ENCODE measurements around the gene ADGRA1.

ADGRA1 gene

GRCh38 chr10:133090101-133090500, 2.4 kb downstream of the ADGRA1 start:
- Histone ChIP-seq H3K9ac (ENCODE audit: low read length) (no peak overlapping the region), H3K9me3 (ENCODE audit: control insufficient read depth, low read length) (no peaks in the 10 kb centered on the region), H3K4me3 (ENCODE audit: insufficient read depth in 1 of 2, low read depth in 1 of 2, low read length in 2 of 2) (no peak overlapping the region), H3K14ac (ENCODE audit: low read length in 2 of 2) (no peak overlapping the region), H3K4me1 (ENCODE audit: control insufficient read depth, insufficient read depth, low read depth, low read length) (peaks cover 9% of the 10 kb centered on the region), H3K23ac (ENCODE audit: low read length in 2 of 2) (no peak overlapping the region), H3K4ac (ENCODE audit: low read depth in 1 of 2, low read length in 2 of 2) (no peak overlapping the region), H4K8ac (ENCODE audit: low read length) (no peak overlapping the region), H4K91ac (ENCODE audit: low read length) (no peak overlapping the region), H2AK5ac (ENCODE audit: low read length, severe bottlenecking) (no peak overlapping the region), H2BK12ac (ENCODE audit: low read length in 2 of 2) (no peak overlapping the region), H3K4me2 (ENCODE audit: low read length, poor library complexity, severe bottlenecking) (no peak overlapping the region), H3K79me1 (replicated peaks; ENCODE audit: low read length, poor library complexity, severe bottlenecking) (no peaks in the 10 kb centered on the region), H2BK5ac (ENCODE audit: low read depth, low read length, poor library complexity, severe bottlenecking) (no peak overlapping the region), H3K36me3 (ENCODE audit: control insufficient read depth in 1 of 2, insufficient read depth in 2 of 2, low read depth in 1 of 2, low read length in 2 of 2) (no peaks in the 10 kb centered on the region), H2AFZ (ENCODE audit: low read depth, low read length) (no peak overlapping the region), H2BK15ac (ENCODE audit: low read depth, poor library complexity, severe bottlenecking) (no peak overlapping the region), H3K27ac (ENCODE audit: low read length, poor library complexity, severe bottlenecking) (no peak overlapping the region), H2BK120ac (ENCODE audit: low read depth, low read length) (no peak overlapping the region), H3K27me3 (ENCODE audit: control insufficient read depth in 1 of 2, insufficient read depth in 1 of 2, low read length in 2 of 2) (peaks cover 49 to 80% of the 10 kb centered on the region in 2 experiments), H3K18ac (ENCODE audit: low read depth in 1 of 2, low read length in 2 of 2) (no peak overlapping the region)
- DNase-seq, result no peak
- 78% methylated on average over 13 of the region's 13 CpGs for WGBS

- Histone ChIP-seq H3K79me1 (replicated peaks; ENCODE audit: low read length, poor library complexity, severe bottlenecking) (no peaks in the 10 kb centered on the region), H3K23ac (ENCODE audit: low read length in 2 of 2) (no peak overlapping the region), H3K14ac (ENCODE audit: low read length in 2 of 2) (no peak overlapping the region), H2AFZ (ENCODE audit: low read depth, low read length) (no peak overlapping the region), H2BK15ac (ENCODE audit: low read depth, poor library complexity, severe bottlenecking) (no peak overlapping the region), H4K91ac (ENCODE audit: low read length) (no peak overlapping the region), H3K4ac (ENCODE audit: low read depth in 1 of 2, low read length in 2 of 2) (no peak overlapping the region), H3K36me3 (ENCODE audit: control insufficient read depth in 1 of 2, insufficient read depth in 2 of 2, low read depth in 1 of 2, low read length in 2 of 2) (no peaks in the 10 kb centered on the region), H3K4me1 (ENCODE audit: control insufficient read depth, insufficient read depth, low read depth, low read length) (peaks cover 9% of the 10 kb centered on the region), H2BK12ac (ENCODE audit: low read length in 2 of 2) (no peak overlapping the region), H4K8ac (ENCODE audit: low read length) (no peak overlapping the region), H2BK5ac (ENCODE audit: low read depth, low read length, poor library complexity, severe bottlenecking) (no peak overlapping the region), H2BK120ac (ENCODE audit: low read depth, low read length) (no peak overlapping the region), H3K18ac (ENCODE audit: low read depth in 1 of 2, low read length in 2 of 2) (no peak overlapping the region), H3K9me3 (ENCODE audit: control insufficient read depth, low read length) (no peaks in the 10 kb centered on the region), H3K27me3 (ENCODE audit: control insufficient read depth in 1 of 2, insufficient read depth in 1 of 2, low read length in 2 of 2) (peaks cover 49 to 79% of the 10 kb centered on the region in 2 experiments), H3K4me2 (ENCODE audit: low read length, poor library complexity, severe bottlenecking) (no peak overlapping the region), H3K4me3 (ENCODE audit: insufficient read depth in 1 of 2, low read depth in 1 of 2, low read length in 2 of 2) (no peak overlapping the region), H3K9ac (ENCODE audit: low read length) (no peak overlapping the region), H2AK5ac (ENCODE audit: low read length, severe bottlenecking) (no peak overlapping the region), H3K27ac (ENCODE audit: low read length, poor library complexity, severe bottlenecking) (no peak overlapping the region)
- no peak for DNase-seq
- 74% methylated on average over 7 of the region's 7 CpGs for WGBS
Observed at GRCh38 chr10:133090654-133091053, 2.9 kb downstream of the ADGRA1 start.

GRCh38 chr10:133091316-133091715, 3.6 kb downstream of the ADGRA1 start:
- Histone ChIP-seq H4K8ac (ENCODE audit: low read length) (no peak overlapping the region), H3K79me1 (replicated peaks; ENCODE audit: low read length, poor library complexity, severe bottlenecking) (no peaks in the 10 kb centered on the region), H2BK120ac (ENCODE audit: low read depth, low read length) (no peak overlapping the region), H3K36me3 (ENCODE audit: control insufficient read depth in 1 of 2, insufficient read depth in 2 of 2, low read depth in 1 of 2, low read length in 2 of 2) (no peaks in the 10 kb centered on the region), H3K9ac (ENCODE audit: low read length) (no peak overlapping the region), H2BK12ac (ENCODE audit: low read length in 2 of 2) (no peak overlapping the region), H2BK5ac (ENCODE audit: low read depth, low read length, poor library complexity, severe bottlenecking) (no peak overlapping the region), H3K4me1 (ENCODE audit: control insufficient read depth, insufficient read depth, low read depth, low read length) (peaks cover 9% of the 10 kb centered on the region), H2AFZ (ENCODE audit: low read depth, low read length) (no peak overlapping the region), H3K4me2 (ENCODE audit: low read length, poor library complexity, severe bottlenecking) (no peak overlapping the region), H3K27ac (ENCODE audit: low read length, poor library complexity, severe bottlenecking) (no peak overlapping the region), H2BK15ac (ENCODE audit: low read depth, poor library complexity, severe bottlenecking) (no peak overlapping the region), H3K27me3 (ENCODE audit: control insufficient read depth in 1 of 2, insufficient read depth in 1 of 2, low read length in 2 of 2) (peaks cover 45 to 78% of the 10 kb centered on the region in 2 experiments), H3K18ac (ENCODE audit: low read depth in 1 of 2, low read length in 2 of 2) (no peak overlapping the region), H3K14ac (ENCODE audit: low read length in 2 of 2) (no peak overlapping the region), H3K9me3 (ENCODE audit: control insufficient read depth, low read length) (no peaks in the 10 kb centered on the region), H4K91ac (ENCODE audit: low read length) (no peak overlapping the region), H2AK5ac (ENCODE audit: low read length, severe bottlenecking) (no peak overlapping the region), H3K4ac (ENCODE audit: low read depth in 1 of 2, low read length in 2 of 2) (no peak overlapping the region), H3K4me3 (ENCODE audit: insufficient read depth in 1 of 2, low read depth in 1 of 2, low read length in 2 of 2) (no peak overlapping the region), H3K23ac (ENCODE audit: low read length in 2 of 2) (no peak overlapping the region)
- WGBS, result 95% methylated on average over 7 of the region's 10 CpGs
- no peak for DNase-seq

- Histone ChIP-seq H3K4me3 (ENCODE audit: insufficient read depth in 1 of 2, low read depth in 1 of 2, low read length in 2 of 2) (no peak overlapping the region), H3K9ac (ENCODE audit: low read length) (no peak overlapping the region), H3K27ac (ENCODE audit: low read length, poor library complexity, severe bottlenecking) (no peak overlapping the region), H3K9me3 (ENCODE audit: control insufficient read depth, low read length) (no peaks in the 10 kb centered on the region), H3K36me3 (ENCODE audit: control insufficient read depth in 1 of 2, insufficient read depth in 2 of 2, low read depth in 1 of 2, low read length in 2 of 2) (no peaks in the 10 kb centered on the region), H3K4ac (ENCODE audit: low read depth in 1 of 2, low read length in 2 of 2) (no peak overlapping the region), H2BK5ac (ENCODE audit: low read depth, low read length, poor library complexity, severe bottlenecking) (no peak overlapping the region), H3K23ac (ENCODE audit: low read length in 2 of 2) (no peak overlapping the region), H2BK12ac (ENCODE audit: low read length in 2 of 2) (no peak overlapping the region), H2AK5ac (ENCODE audit: low read length, severe bottlenecking) (no peak overlapping the region), H3K4me2 (ENCODE audit: low read length, poor library complexity, severe bottlenecking) (no peak overlapping the region), H2AFZ (ENCODE audit: low read depth, low read length) (no peak overlapping the region), H4K8ac (ENCODE audit: low read length) (no peak overlapping the region), H3K14ac (ENCODE audit: low read length in 2 of 2) (no peak overlapping the region), H2BK120ac (ENCODE audit: low read depth, low read length) (no peak overlapping the region), H2BK15ac (ENCODE audit: low read depth, poor library complexity, severe bottlenecking) (no peak overlapping the region), H4K91ac (ENCODE audit: low read length) (no peak overlapping the region), H3K27me3 (ENCODE audit: control insufficient read depth in 1 of 2, insufficient read depth in 1 of 2, low read length in 2 of 2) (peaks cover 32 to 83% of the 10 kb centered on the region in 2 experiments), H3K79me1 (replicated peaks; ENCODE audit: low read length, poor library complexity, severe bottlenecking) (no peaks in the 10 kb centered on the region), H3K18ac (ENCODE audit: low read depth in 1 of 2, low read length in 2 of 2) (no peak overlapping the region), H3K4me1 (ENCODE audit: control insufficient read depth, insufficient read depth, low read depth, low read length) (peaks cover 1% of the 10 kb centered on the region)
- DNase-seq, result no peak
- WGBS, result 85% methylated on average over 14 of the region's 15 CpGs
Observed at GRCh38 chr10:133093291-133093690, 5.6 kb downstream of the ADGRA1 start.

Data from mesenchymal stem cell (in vitro differentiated cells and primary cell).